Gastroesophageal sphincter (tissue), 4 donors: ENCODE data around the gene CEP170B. TPM values are rescaled to one million over a fixed set of nuclear protein-coding genes. Genes with fewer than 3 reads are reported as not detected.

Experiments used
- ATAC-seq: fragments of 150-250 bp; one replicate; pipeline ENCODE4 v1.9.1; 2016; ENCODE audit warnings: mild to moderate bottlenecking, moderate library complexity
- H3K27ac ChIP-seq, 4 donors: fragments of 200-600 bp; sonication (generic) in 3 of 4; 1 replicate in 3 of 4; 2 replicates in 1 of 4; pipeline ENCODE4 v1.5.1; 2016 to 2019
- H3K27me3 ChIP-seq: fragments of 200-600 bp; sonication (generic); one replicate; pipeline ENCODE4 v1.5.1; 2019
- H3K36me3 ChIP-seq, 2 donors: fragments of 200-600 bp; sonication (generic); one replicate each; pipeline ENCODE4 v1.5.1; 2019; ENCODE audit warnings: control low read depth in 1 of 2
- H3K4me1 ChIP-seq, 3 donors: fragments of 200-600 bp; sonication (generic); 1 replicate in 2 of 3; 2 replicates in 1 of 3; pipeline ENCODE4 v1.5.1; 2016 to 2019; ENCODE audit warnings: control low read depth in 2 of 3
- H3K4me3 ChIP-seq, 2 donors: fragments of 200-600 bp; sonication (generic); one replicate each; pipeline ENCODE4 v1.5.1; 2019; ENCODE audit warnings: mild to moderate bottlenecking in 1 of 2, moderate library complexity in 1 of 2
- H3K9me3 ChIP-seq, 3 donors: fragments of 200-600 bp; sonication (generic); one replicate each; pipeline ENCODE4 v1.5.1; 2017 to 2019; ENCODE audit warnings: control low read depth in 2 of 3
- EP300 ChIP-seq: sonication (generic); formaldehyde crosslinking; IDR thresholded peaks from one replicate; pipeline ENCODE4 v1.6.1; 2017; ENCODE audit warnings: antibody characterized with exemption, mild to moderate bottlenecking
- POLR2A ChIP-seq, 2 donors: fragments of 450-650 bp; IDR thresholded peaks; one replicate each; pipeline ENCODE4 v1.6.1; 2017; ENCODE audit warnings: antibody characterized with exemption in 2 of 2, mild to moderate bottlenecking in 2 of 2, moderate library complexity in 1 of 2
- POLR2AphosphoS5 ChIP-seq: sonication (generic); formaldehyde crosslinking; IDR thresholded peaks from one replicate; pipeline ENCODE4 v1.6.1; 2017; ENCODE audit warnings: antibody characterized with exemption
- WGBS, 2 donors: methylation state at CpG; one replicate each; pipeline ENCODE4 v1.1.5; 2018; ENCODE audit warnings: low coverage in 1 of 2; 5-methylcytosine and 5-hydroxymethylcytosine counted together
- total RNA-seq, 4 donors: library from RNA; depleted of rRNA; stranded (reverse); fragments of >200 nt; gene quantifications; one replicate each; pipeline ENCODE4 v1.1.0, GENCODE V29; 2016
- TF ChIP-seq, protein P1 (sequence below), 4 experiments: fragments of 200-600 bp in 2 of 4; fragments of 450-650 bp in 2 of 4; sonication (generic) in 1 of 4; IDR thresholded peaks; one replicate each; pipeline ENCODE4 v1.5.1; 2017 to 2019; ENCODE audit warnings: antibody characterized with exemption in 4 of 4, mild to moderate bottlenecking in 2 of 4, moderate library complexity in 2 of 4

Gene CEP170B
- total RNA-seq, 4 donors from 2014 or later, result 18.7 to 64.7 (median 25.5) TPM

DNA sequence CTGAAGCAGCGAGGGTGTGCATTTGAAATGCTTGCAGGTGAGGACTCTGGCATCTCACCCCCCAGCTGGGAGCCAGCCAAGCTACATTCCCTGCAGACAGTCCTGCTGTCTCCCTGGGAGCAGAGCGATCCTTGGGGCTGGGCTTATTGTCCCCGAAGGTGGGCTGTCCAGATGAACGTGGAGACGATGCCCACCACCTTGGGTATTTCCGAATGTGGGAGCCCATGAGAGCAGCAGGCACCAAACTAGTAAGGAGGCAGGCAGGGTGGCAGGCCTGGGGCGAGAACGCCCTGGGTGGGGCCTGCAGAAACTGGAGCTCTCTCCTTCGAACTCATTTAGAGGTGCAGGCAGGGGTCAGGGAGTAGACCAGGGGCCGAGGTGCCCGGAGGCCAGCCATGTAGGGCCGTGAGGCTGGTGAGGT lies 45.7 kb upstream of the CEP170B start:
- no peak overlapping the region for H3K27ac ChIP-seq
- no peak overlapping the region for H3K4me3 ChIP-seq
- H3K27me3 ChIP-seq, result no peaks in the 10 kb centered on the region
- no peaks in the 10 kb centered on the region for H3K9me3 ChIP-seq
- H3K36me3 ChIP-seq, result peaks cover 0 to 5% of the 10 kb centered on the region in 2 donors
- WGBS, 2 donors, result 84% methylated on average over 9 of the region's 12 CpGs; no CpG with 5 or more reads in 1 of the 2 donors
- H3K4me1 ChIP-seq, result peaks cover 0 to 36% (median 14%) of the 10 kb centered on the region in 3 donors
- TF ChIP-seq, protein P1, sequence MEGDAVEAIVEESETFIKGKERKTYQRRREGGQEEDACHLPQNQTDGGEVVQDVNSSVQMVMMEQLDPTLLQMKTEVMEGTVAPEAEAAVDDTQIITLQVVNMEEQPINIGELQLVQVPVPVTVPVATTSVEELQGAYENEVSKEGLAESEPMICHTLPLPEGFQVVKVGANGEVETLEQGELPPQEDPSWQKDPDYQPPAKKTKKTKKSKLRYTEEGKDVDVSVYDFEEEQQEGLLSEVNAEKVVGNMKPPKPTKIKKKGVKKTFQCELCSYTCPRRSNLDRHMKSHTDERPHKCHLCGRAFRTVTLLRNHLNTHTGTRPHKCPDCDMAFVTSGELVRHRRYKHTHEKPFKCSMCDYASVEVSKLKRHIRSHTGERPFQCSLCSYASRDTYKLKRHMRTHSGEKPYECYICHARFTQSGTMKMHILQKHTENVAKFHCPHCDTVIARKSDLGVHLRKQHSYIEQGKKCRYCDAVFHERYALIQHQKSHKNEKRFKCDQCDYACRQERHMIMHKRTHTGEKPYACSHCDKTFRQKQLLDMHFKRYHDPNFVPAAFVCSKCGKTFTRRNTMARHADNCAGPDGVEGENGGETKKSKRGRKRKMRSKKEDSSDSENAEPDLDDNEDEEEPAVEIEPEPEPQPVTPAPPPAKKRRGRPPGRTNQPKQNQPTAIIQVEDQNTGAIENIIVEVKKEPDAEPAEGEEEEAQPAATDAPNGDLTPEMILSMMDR (IDR thresholded peaks at IDR 0.05), result no peak
- no peak for TF ChIP-seq POLR2A (IDR thresholded peaks at IDR 0.05)
- no peak for TF ChIP-seq EP300
- TF ChIP-seq POLR2AphosphoS5, result no peak
- ATAC-seq, result no peak

DNA sequence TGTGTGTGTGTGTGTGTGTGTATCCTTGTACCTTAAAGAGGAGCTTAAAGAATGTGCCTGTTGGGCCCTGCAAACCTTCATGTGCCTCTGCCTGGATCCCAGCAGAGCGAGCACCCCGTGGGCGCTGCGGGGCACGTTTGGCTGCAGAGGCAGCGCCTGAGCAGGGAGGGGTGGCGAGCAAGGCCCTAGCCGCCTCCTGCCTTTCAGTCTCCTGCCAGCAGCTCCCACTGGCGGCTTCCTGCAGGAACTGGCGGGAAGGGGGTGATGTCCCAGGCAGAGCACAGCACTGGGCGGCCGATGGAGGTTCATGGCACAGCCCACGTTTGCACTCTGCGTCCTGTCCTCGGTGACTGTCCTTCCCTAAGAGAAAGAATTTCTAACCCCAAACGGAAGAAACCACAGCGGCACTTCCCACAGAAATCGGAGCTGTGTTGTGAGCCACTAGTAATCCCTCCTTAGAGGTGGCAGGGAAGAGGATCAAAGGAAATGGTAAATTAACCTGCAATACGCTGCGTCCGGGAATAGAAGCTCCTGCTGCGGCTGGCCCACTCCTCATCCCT lies 44.3 kb upstream of the CEP170B start:
- WGBS, 2 donors, result 13% methylated on average over 3 of the region's 22 CpGs; no CpG with 5 or more reads in 1 of the 2 donors
- Histone ChIP-seq H3K4me1 (peaks cover 0 to 29% (median 9%) of the 10 kb centered on the region in 3 donors), H3K27ac (no peak overlapping the region), H3K9me3 (no peaks in the 10 kb centered on the region), H3K27me3 (no peaks in the 10 kb centered on the region), H3K4me3 (no peak overlapping the region), H3K36me3 (peaks cover 0 to 5% of the 10 kb centered on the region in 2 donors)
- TF ChIP-seq, protein P1 (IDR thresholded peaks at IDR 0.05), result peak in 3 of 4 experiments; percentile 51 to 61 (median 51)
- TF ChIP-seq EP300 (no peak), POLR2A (IDR thresholded peaks at IDR 0.05) (no peak), POLR2AphosphoS5 (peak; percentile 12)
- ATAC-seq, result peak; percentile 20

DNA sequence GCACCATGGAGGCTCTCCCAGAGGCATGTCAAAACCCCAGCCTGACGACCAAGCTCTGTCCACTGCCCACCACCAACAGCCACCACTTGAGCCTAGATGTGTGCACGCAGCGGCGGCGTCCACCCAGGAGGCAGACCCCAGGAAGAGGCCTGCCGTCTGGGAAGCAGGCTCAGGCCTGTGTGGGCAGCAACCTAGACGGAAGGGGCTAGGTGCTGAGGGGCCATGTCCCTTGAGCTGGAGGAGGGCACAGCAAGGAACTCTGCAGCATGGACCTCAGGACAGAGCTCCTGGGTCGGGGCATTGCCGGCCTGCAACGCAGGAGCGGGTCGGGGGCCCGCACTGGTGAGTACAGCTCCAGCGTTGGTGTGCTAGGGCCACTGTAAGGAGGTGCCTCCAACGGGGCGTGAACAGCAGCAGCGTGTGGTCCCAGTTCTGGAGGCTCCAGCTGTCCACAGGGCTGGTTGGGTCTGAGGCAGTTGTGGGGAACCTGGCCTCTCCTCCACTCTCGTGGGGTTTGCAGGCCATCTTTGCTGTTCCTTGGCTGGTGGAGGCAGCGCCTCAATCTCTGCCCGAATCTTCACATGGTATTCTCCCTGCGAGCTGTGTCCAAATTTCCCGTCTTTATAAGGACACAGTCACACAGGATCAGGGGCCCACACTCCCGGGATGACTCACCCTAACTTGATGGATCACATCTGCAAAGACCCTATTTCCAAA lies 43.7 kb upstream of the CEP170B start:
- H3K9me3 ChIP-seq, result no peaks in the 10 kb centered on the region
- 37 to 62% methylated on average over 5 to 6 of the region's 23 CpGs for WGBS, 2 donors
- no peak overlapping the region for H3K27ac ChIP-seq
- H3K4me1 ChIP-seq, result peaks cover 0 to 31% (median 13%) of the 10 kb centered on the region in 3 donors
- no peak for ATAC-seq
- TF ChIP-seq EP300 (no peak), POLR2AphosphoS5 (no peak), POLR2A (IDR thresholded peaks at IDR 0.05) (no peak)
- TF ChIP-seq, protein P1 (IDR thresholded peaks at IDR 0.05), result no peak
- H3K27me3 ChIP-seq, result no peaks in the 10 kb centered on the region
- H3K4me3 ChIP-seq, result no peak overlapping the region
- peaks cover 0 to 5% of the 10 kb centered on the region in 2 donors for H3K36me3 ChIP-seq

DNA sequence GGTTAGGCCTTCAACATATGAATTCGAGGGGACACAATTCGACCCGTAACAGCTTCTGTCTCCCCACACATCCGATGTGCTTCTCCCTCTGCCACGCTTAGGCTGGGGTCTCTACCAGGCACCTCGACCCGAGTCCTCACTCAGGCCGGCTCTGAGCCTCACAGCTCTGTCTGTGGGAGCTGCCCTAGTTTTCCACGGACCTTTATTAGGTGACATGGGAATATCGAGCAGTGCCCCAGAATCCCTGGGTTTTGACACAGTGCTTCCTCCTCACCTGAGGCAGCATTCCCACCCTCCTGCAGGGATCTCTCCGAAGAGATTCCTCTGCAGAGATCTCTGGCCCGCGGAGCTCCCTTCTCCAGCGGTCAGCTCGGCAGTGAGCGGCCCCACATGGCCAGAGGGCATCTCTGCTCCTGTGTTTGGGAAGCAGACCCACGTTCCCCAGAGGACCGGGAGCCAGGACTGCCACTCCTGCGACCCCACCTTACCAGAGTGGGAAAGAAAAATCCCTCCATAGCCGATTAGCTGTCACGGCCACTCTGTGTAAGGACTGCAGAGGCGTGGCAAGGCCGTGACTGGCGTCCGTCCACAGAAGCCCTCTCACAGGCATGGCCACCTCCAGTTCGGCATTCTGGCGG lies 43.0 kb upstream of the CEP170B start:
- peaks cover 0 to 5% of the 10 kb centered on the region in 2 donors for H3K36me3 ChIP-seq
- peaks cover 0 to 30% (median 8%) of the 10 kb centered on the region in 3 donors for H3K4me1 ChIP-seq
- 70% methylated on average over 2 of the region's 27 CpGs; no CpG with 5 or more reads in 1 of the 2 donors for WGBS, 2 donors
- no peaks in the 10 kb centered on the region for H3K9me3 ChIP-seq
- H3K27ac ChIP-seq, result no peak overlapping the region
- TF ChIP-seq, protein P1 (IDR thresholded peaks at IDR 0.05), result no peak
- TF ChIP-seq EP300, result no peak
- no peak for TF ChIP-seq POLR2AphosphoS5
- TF ChIP-seq POLR2A (IDR thresholded peaks at IDR 0.05), result no peak
- ATAC-seq, result no peak
- no peak overlapping the region for H3K4me3 ChIP-seq
- H3K27me3 ChIP-seq, result no peaks in the 10 kb centered on the region
